COLO829 (cell line): ENCODE data around the gene SOX21.

Experiments
- DNase-seq: peaks from one replicate; pipeline ENCODE4 v3.0.0; 2012; ENCODE audit warnings: low spot score

SOX21 gene

DNA sequence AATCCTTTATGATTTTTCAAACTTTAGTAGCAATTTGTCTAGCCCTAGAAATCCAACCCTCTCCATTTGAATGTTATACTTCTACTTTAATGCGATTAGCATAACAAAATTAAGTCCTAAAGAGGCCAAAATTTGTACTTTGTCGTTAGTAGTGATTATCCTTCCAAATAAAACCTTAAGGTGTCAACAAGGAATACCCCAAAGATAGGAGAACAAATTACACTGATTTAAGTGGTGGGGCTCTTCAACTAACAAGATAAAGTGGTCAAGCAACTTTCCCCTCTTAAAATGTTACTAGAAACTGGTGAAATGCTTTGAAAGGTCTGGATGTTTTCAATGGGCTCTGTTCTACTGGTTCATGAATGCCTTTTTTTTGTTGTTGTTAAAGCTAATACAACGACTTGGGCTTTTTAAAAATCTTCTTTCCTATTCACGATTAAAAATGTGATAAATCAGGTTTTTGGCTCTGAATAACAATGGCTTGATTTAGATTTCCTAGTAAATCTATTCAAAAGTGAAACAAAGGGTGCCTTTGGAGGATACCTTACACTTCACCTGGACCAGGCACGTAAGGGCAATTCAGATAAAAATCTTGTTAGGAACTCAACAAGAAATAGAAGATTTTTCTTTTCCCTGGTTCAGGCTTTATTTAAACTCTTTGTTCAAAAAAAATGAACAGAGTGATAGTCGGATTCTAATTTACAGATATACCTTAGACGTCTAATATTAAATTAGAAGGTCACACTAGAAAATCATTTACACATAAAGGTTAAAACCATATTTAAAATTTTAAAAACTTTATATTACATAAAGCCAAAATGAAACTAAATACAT is 3.1 kb downstream of the SOX21 start:
- no peak for DNase-seq

DNA sequence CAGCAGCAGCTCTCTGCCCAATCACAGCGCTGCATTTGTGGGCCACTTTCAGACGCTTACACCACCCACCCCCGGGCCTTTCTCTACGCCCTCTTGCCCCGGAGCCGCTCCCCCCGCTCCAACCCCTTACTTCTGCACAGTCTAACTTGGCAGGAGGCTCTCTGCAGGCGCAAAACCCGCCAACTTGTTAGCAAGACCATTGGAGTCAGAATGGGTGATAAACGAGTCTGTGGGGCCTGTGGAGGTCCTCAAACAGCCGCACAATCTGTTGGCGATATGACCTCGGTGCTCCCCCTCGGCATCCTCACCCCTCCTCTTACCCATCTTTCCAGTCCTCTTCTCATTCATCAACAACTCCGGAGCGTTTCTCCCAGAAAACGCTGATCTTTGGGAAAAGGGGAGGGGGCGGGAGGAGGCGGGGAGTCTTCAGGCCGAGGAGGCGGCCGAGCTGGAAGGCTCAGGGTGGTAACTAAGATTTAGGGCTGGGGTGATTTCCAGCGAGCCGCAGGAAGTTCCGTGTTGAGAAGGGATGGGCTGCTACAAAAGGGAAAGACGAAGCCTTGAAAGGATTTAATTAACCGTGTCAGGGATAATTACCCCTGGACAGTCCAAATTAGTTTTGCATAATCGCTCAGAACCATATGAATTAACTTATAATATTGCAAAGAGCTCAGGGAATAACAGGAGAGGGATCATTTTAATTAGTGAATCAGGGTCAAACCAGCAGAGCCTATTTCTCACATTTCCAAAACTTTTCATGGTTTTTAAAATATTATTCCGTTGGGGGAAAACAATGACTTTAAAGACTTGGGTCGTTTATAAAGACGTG is 4.1 kb downstream of the SOX21 start:
- no peak for DNase-seq

GRCh38 chr13:94707400-94708021 is 4.8 kb downstream of the SOX21 start:
- no peak for DNase-seq

GRCh38 chr13:94706843-94707399 is 5.4 kb downstream of the SOX21 start:
- DNase-seq: no peak

DNA sequence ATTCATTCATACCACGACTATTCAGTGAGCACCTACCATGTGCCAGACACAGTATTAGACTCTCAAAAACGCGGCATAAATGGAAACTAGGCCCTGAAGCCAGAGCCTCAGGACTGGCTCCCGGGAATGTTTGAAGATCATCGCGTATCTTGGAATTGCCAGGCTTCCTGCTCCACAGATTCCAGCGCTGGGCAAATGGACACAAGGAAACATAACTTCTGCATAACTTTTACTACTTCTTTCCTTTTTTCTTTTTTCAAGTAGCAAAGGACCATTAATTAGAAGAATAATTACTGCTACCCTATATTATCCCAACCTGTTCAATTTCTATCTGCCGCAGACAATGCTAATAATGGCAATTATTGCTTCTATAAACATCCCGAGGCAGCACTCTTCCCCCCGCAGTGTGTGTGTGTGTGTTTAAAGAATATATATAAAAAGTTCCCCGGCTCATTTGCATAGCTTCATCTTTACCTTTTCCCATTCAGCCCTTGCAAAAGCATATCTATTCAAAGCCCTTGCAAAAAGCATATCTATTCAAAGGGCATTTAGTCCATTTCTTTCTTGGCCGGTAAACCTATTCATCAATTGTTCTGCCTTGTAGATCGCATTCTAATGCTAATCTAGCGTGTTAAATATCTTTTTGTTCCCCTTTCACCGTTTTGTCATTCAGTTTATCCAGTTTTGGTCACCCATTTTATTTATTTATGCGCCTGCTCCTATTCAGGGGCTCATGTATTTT is 6.1 kb downstream of the SOX21 start:
- DNase-seq: no peak

- no peak for DNase-seq
Observed at GRCh38 chr13:94705081-94706030, 7.0 kb downstream of the SOX21 start.

- no peak for DNase-seq
Observed at GRCh38 chr13:94704377-94705080, 7.8 kb downstream of the SOX21 start.

DNA sequence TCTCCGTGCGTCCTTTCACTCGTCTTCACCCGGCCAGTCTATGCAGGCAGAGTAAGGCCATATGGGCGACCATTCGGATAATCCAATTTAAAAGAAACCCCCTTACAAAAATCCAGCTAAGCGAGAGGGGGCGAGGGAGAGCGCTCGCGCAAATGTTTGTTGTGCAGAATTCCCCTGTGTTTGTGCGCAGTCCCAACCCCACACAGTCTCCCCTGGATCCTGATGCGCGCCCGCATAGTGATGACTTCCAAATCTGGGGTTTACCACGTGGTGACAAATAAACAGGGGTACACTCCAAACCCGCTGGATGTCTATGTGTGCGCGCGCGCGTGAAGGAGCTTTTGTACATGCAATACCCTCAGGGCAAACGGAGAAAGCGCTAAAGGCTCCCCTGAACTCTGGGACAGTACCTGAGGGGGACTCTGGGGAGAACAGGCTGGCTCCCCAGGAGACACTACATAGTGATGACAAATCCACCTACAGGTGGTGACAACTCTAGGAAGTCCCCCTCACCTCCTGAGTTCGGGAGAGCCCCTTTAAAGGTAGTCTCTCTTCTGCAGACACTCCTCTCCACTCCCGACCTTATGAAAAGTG is 8.5 kb downstream of the SOX21 start:
- DNase-seq: no peak

GRCh38 chr13:94703271-94703670 is 9.1 kb downstream of the SOX21 start:
- no peak for DNase-seq

DNA sequence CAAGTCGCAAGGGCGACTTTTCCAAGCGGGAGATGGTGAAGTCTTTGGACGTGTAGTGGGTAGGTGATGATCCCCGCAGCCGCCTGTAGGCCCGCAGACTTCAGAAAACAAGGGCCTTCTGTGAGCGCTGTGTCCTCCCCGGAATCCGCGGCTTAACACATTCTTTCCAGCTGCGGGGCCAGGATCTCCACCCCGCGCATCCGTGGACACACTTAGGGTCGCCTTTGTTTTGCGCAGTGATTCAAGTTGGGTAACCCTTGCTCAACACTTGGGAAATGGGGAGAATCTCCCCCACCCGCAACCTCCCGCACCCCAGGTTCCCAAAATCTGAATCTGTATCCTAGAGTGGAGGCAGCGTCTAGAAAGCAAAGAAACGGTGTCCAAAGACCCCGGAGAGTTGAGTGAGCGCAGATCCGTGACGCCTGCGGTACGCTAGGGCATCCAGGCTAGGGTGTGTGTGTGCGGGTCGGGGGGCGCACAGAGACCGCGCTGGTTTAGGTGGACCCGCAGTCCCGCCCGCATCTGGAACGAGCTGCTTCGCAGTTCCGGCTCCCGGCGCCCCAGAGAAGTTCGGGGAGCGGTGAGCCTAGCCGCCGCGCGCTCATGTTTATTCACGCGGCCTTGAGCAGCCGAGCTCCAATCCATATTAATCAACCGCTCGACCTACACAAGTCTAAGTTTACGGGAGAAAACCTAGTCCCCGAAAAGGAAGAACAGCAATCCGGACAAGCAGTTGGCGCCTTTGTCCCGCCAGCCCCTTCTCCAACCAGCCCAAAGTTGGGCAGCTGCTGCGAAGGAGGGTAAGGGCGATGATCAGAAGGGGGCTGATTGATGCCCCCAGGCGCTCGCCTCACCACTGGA is 9.9 kb downstream of the SOX21 start:
- no peak for DNase-seq

DNA sequence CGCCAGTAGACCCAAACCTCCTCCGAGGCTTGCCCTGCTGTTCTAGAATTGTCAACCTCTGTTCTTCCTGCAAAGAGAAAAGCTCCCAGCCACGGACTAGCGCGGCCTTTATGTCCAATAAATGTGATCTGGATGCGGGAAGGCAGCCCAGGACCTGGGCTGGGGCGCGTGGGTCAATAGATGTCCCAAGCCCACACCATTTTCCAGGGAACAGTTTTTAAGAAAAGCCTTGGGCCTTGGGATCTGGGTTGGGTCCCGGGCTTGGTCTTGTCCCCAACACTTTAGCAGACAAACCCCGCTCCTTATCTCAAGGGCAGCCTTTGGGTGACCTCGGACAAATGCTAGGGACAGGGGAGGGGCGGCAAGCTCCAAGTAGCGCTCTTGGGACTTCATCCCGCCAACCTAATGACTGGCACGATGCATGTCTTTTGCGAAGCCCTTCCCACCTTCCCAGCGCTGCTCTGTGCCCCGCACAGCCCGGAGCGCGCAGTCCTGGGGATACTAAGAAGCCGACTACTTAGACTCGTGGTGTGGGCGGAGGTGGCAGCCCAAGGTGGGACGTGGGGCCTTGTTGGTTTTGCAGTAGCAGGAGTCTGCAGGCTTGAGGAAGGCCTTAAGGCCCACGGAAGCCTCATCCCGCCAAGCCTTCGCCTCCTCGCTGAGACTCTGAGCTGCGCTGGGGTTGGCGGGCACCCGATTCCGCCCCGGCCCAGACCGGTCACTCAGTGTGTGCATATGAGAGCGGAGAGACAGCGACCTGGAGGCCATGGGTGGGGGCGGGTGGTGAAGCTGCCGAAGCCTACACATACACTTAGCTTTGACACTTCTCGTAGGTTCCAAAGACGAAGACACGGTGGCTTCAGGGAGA is 10.8 kb downstream of the SOX21 start:
- DNase-seq: no peak

- DNase-seq: no peak
Observed at GRCh38 chr13:94700536-94700935, 11.8 kb downstream of the SOX21 start.

DNA sequence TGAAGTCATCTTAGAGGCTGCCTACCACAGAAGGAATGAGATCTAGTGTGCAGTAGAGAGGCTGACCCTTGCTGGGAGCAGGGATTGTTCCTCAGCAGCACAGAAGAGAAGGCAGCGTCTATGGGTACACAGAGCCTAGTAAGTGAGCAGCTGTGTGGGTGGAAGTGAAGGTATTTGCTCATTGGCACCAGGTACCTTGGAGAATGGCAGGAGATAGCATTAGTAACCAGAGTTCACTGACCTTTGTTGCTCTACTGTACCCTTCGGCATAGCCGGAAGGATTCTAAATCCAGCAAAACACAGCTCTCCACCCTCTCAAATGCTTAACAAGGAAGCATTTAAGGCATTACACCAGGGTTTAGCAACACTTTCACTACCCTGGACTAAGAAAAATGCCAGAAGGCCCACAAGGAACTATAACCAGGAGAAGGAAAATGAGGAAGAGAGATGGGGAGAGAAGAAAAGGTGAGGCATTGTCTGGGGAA is 12.3 kb downstream of the SOX21 start:
- no peak for DNase-seq

- no peak for DNase-seq
Observed at GRCh38 chr13:94696171-94696570, 16.2 kb downstream of the SOX21 start.

GRCh38 chr13:94692030-94692429 is 20.3 kb downstream of the SOX21 start:
- no peak for DNase-seq

- no peak for DNase-seq
Observed at GRCh38 chr13:94683409-94683808, 28.9 kb downstream of the SOX21 start.

- DNase-seq: no peak
Observed at GRCh38 chr13:94682229-94682628, 30.1 kb downstream of the SOX21 start.
